Measurements from ENCODE around the gene TGOLN2. TPM values are rescaled to one million over a fixed set of nuclear protein-coding genes. Genes with fewer than 3 reads are reported as not detected.

Gene TGOLN2
- total and polyA plus RNA-seq, 2 donors (not counting 3 experiments of a cell fraction or from before 2014, with no cell fraction given) = 112 to 140 TPM

DNA sequence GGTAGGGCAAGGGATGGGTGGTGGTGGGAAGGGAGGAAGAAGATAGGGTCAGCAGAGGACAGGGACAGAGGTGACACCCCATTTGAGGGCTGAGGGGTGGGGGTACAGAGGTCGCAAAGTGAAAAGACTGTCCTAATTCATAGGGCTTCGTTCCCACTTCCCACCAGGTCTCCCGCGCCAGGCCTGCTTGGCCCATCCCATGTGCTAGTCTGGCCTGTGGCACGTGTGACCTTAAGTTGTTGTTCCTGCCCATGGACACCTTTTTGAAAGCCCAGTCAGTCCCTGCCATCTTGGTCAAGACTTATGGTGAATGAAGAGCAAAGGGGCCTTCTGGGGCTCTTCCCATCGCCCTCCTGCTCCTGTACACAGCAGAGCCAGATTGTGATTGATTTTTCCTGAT is 46.2 kb downstream of the TGOLN2 start:
- H4K20me1 ChIP-seq (replicated peaks; ENCODE audit: control insufficient read depth, extremely low read depth, insufficient read depth, low read length) = no peaks in the 10 kb centered on the region
- peaks cover 9% of the 10 kb centered on the region for H3K4me1 ChIP-seq (ENCODE audit: control insufficient read depth, extremely low read depth, insufficient read depth, low read length)
- intact Hi-C loops (cut with micrococcal nuclease) (no loop called here), dilution Hi-C loops (cut with MboI; ENCODE audit: extremely low pct_ligation_motif_present, low sequenced_read_pairs) (no loop called here)
- H3K4me3 ChIP-seq (replicated peaks in 1 of 3; ENCODE audit: insufficient read depth in 1 of 3, low read depth in 1 of 3, low read length in 3 of 3) = no peak overlapping the region
- no peaks in the 10 kb centered on the region for H3K9me3 ChIP-seq (replicated peaks; ENCODE audit: control insufficient read depth, insufficient read depth, low read length)
- H3K9me1 ChIP-seq (replicated peaks; ENCODE audit: control insufficient read depth, extremely low read depth, insufficient read depth, low read length) = no peaks in the 10 kb centered on the region
- H3K9ac ChIP-seq (replicated peaks; ENCODE audit: extremely low read depth, insufficient read depth, low read length) = no peak overlapping the region
- no peak overlapping the region for H3K27ac ChIP-seq (ENCODE audit: insufficient read depth, low read depth, low read length)
- no peak overlapping the region for H2AFZ ChIP-seq (ENCODE audit: low read depth, low read length)
- no peaks in the 10 kb centered on the region for H3K79me2 ChIP-seq (ENCODE audit: control insufficient read depth, insufficient read depth, low read length)
- no peak for DNase-seq (ENCODE audit: low read depth, low spot score)
- FAIRE-seq = no peak
- H3K4me2 ChIP-seq (ENCODE audit: insufficient read depth, low read length) = no peak overlapping the region
- no peak for TF ChIP-seq FOS (IDR thresholded peaks at IDR 0.05; ENCODE audit: borderline replicate concordance, insufficient read depth, low read length)
- TF ChIP-seq POLR2AphosphoS5 (IDR thresholded peaks at IDR 0.05; ENCODE audit: insufficient read depth, low read depth, low read length) = no peak
- no peak for TF ChIP-seq EZH2 (IDR thresholded peaks at IDR 0.05; ENCODE audit: borderline replicate concordance, low read depth, low read length, severe bottlenecking)
- no peak for TF ChIP-seq POLR2A (IDR thresholded peaks at IDR 0.05; ENCODE audit: low read depth, low read length)
- TF ChIP-seq, protein P1, sequence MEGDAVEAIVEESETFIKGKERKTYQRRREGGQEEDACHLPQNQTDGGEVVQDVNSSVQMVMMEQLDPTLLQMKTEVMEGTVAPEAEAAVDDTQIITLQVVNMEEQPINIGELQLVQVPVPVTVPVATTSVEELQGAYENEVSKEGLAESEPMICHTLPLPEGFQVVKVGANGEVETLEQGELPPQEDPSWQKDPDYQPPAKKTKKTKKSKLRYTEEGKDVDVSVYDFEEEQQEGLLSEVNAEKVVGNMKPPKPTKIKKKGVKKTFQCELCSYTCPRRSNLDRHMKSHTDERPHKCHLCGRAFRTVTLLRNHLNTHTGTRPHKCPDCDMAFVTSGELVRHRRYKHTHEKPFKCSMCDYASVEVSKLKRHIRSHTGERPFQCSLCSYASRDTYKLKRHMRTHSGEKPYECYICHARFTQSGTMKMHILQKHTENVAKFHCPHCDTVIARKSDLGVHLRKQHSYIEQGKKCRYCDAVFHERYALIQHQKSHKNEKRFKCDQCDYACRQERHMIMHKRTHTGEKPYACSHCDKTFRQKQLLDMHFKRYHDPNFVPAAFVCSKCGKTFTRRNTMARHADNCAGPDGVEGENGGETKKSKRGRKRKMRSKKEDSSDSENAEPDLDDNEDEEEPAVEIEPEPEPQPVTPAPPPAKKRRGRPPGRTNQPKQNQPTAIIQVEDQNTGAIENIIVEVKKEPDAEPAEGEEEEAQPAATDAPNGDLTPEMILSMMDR (IDR thresholded peaks at IDR 0.05; ENCODE audit: extremely low read depth in 1 of 2, insufficient read depth in 1 of 2, low read depth in 1 of 2, low read length in 2 of 2) = no peak
- TF ChIP-seq MYC (IDR thresholded peaks at IDR 0.05; ENCODE audit: low read depth, low read length) = no peak
- no peak for TF ChIP-seq JUN (IDR thresholded peaks at IDR 0.05; ENCODE audit: borderline replicate concordance, insufficient read depth, insufficient read length, low read depth)
- TF ChIP-seq, protein P2, sequence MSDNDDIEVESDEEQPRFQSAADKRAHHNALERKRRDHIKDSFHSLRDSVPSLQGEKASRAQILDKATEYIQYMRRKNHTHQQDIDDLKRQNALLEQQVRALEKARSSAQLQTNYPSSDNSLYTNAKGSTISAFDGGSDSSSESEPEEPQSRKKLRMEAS (IDR thresholded peaks at IDR 0.05; ENCODE audit: insufficient read depth, insufficient read length) = no peak
- TF ChIP-seq GATA2 (IDR thresholded peaks at IDR 0.05; ENCODE audit: insufficient read depth, insufficient read length, low read depth, low read length) = no peak
- POLR2A ChIA-PET = no interaction called here
- BruUV-seq (replicated peaks) = no TSS peak
- CTCF ChIA-PET = interaction anchor here (0.7 to 2.2 kb wide), 4 partner anchors 12 to 214 kb away, joined by 3 to 7 read pairs (median 5); partner anchors contain the start of gene TCF7L1
- no peaks in the 10 kb centered on the region for H3K27me3 ChIP-seq (ENCODE audit: control insufficient read depth in 2 of 2, insufficient read depth in 2 of 2, low read length in 2 of 2)
- H3K36me3 ChIP-seq (ENCODE audit: control insufficient read depth in 2 of 2, extremely low read depth in 1 of 2, insufficient read depth in 2 of 2, low read length in 2 of 2) = peaks cover 0 to 1% of the 10 kb centered on the region in 2 experiments

All from endothelial cell of umbilical vein (primary cell).